ENCODE data around the gene NCLN.
"Not testable (repeated sequence)": the region's sequence is repeated elsewhere in the genome, so short reads cannot be mapped to it uniquely, and the experiment has no call there.

Gene NCLN

GRCh38 chr19:3185461-3186159 is at the start of gene NCLN:
NCLN (plus strand) TSS chr19:3185930; CDS start chr19:3186031, 101 bp downstream.
- in situ Hi-C loops (cut with MboI; ENCODE audit: low sequenced_read_pairs) = no loop called here

GRCh38 chr19:3135961-3136683 is 49.6 kb upstream of the NCLN start, which contains the start of gene GNA15:
GNA15 (plus strand) TSS chr19:3136033; CDS start chr19:3136451, 418 bp downstream.
- in situ Hi-C loops (cut with MboI; ENCODE audit: low sequenced_read_pairs) = no loop called here

GRCh38 chr19:3136684-3137055 is 49.1 kb upstream of the NCLN start:
- in situ Hi-C loops (cut with MboI; ENCODE audit: low sequenced_read_pairs) = no loop called here

- in situ Hi-C loops (cut with MboI; ENCODE audit: low sequenced_read_pairs) = no loop called here
These were observed 48.6 kb upstream of the NCLN start for GRCh38 chr19:3137119-3137518.

- in situ Hi-C loops (cut with MboI; ENCODE audit: low sequenced_read_pairs) = no loop called here
These were observed 47.5 kb upstream of the NCLN start for GRCh38 chr19:3138268-3138667.

- in situ Hi-C loops (cut with MboI; ENCODE audit: low sequenced_read_pairs) = no loop called here
These were observed 45.1 kb upstream of the NCLN start for GRCh38 chr19:3140667-3141038.

GRCh38 chr19:3142292-3142670 is 43.4 kb upstream of the NCLN start:
- in situ Hi-C loops (cut with MboI; ENCODE audit: low sequenced_read_pairs) = no loop called here

- in situ Hi-C loops (cut with MboI; ENCODE audit: low sequenced_read_pairs) = no loop called here
These were observed 42.9 kb upstream of the NCLN start for GRCh38 chr19:3142781-3143337.

GRCh38 chr19:3145909-3146676 is 39.6 kb upstream of the NCLN start:
- in situ Hi-C loops (cut with MboI; ENCODE audit: low sequenced_read_pairs) = no loop called here

GRCh38 chr19:3146677-3147100 is 39.0 kb upstream of the NCLN start:
- in situ Hi-C loops (cut with MboI; ENCODE audit: low sequenced_read_pairs) = no loop called here

GRCh38 chr19:3148503-3148902 is 37.2 kb upstream of the NCLN start:
- in situ Hi-C loops (cut with MboI; ENCODE audit: low sequenced_read_pairs) = no loop called here

- in situ Hi-C loops (cut with MboI; ENCODE audit: low sequenced_read_pairs) = no loop called here
These were observed 36.6 kb upstream of the NCLN start for GRCh38 chr19:3149089-3149488.

GRCh38 chr19:3149526-3150505 is 35.9 kb upstream of the NCLN start:
- in situ Hi-C loops (cut with MboI; ENCODE audit: low sequenced_read_pairs) = no loop called here

GRCh38 chr19:3150739-3151329 is 34.9 kb upstream of the NCLN start:
- in situ Hi-C loops (cut with MboI; ENCODE audit: low sequenced_read_pairs) = no loop called here

GRCh38 chr19:3151563-3152418 is 33.9 kb upstream of the NCLN start:
- in situ Hi-C loops (cut with MboI; ENCODE audit: low sequenced_read_pairs) = no loop called here

GRCh38 chr19:3152419-3152780 is 33.3 kb upstream of the NCLN start:
- in situ Hi-C loops (cut with MboI; ENCODE audit: low sequenced_read_pairs) = no loop called here

GRCh38 chr19:3153286-3154230 is 32.2 kb upstream of the NCLN start:
- in situ Hi-C loops (cut with MboI; ENCODE audit: low sequenced_read_pairs) = no loop called here

- in situ Hi-C loops (cut with MboI; ENCODE audit: low sequenced_read_pairs) = not testable (repeated sequence)
These were observed 31.3 kb upstream of the NCLN start for GRCh38 chr19:3154447-3154846.

All from HL-60/S4 treated with phorbol 12-myristate 13-acetate at 8.2 ng/mL for 4 days and 3 days (cell line).